Omental fat pad (tissue), 4 donors: ENCODE results near the gene CRKL. TPM values are rescaled to one million over a fixed set of nuclear protein-coding genes. Genes with fewer than 3 reads are reported as not detected.
"Not testable (repeated sequence)": the region's sequence is repeated elsewhere in the genome, so short reads cannot be mapped to it uniquely, and the experiment has no call there.

ENCODE experiments used
- ATAC-seq: fragments of 150-250 bp; one replicate; pipeline ENCODE4 v1.9.1; 2016; ENCODE audit warnings: mild to moderate bottlenecking, moderate library complexity; ENCODE audit not compliant: low FRiP score
- DNase-seq: peaks from one replicate; pipeline ENCODE4 v3.0.0-alpha.2; 2019; ENCODE audit warnings: low spot score
- CTCF ChIP-seq, 3 donors: fragments of 450-650 bp; IDR thresholded peaks; one replicate each; pipeline ENCODE4 v1.5.1; 2016 to 2017; ENCODE audit warnings: antibody characterized with exemption in 3 of 3, mild to moderate bottlenecking in 3 of 3, moderate library complexity in 2 of 3
- total RNA-seq, 4 donors: library from RNA; depleted of rRNA; stranded (reverse); fragments of >200 nt; gene quantifications; one replicate each; pipeline ENCODE4 v1.1.0, GENCODE V29; 2016

Gene CRKL
- total RNA-seq, 4 donors from 2014 or later, result 37.9 to 51.6 (median 45.4) TPM

GRCh38 chr22:20927940-20928572, 10.8 kb downstream of the CRKL start:
- DNase-seq, result no peak
- no peak for ATAC-seq
- no peak for TF ChIP-seq CTCF (IDR thresholded peaks at IDR 0.05)

- ATAC-seq (no peak), DNase-seq (no peak)
- TF ChIP-seq CTCF (IDR thresholded peaks at IDR 0.05), result no peak
Measured at GRCh38 chr22:20928573-20928967, 11.4 kb downstream of the CRKL start.

GRCh38 chr22:20930004-20930403, 12.8 kb downstream of the CRKL start:
- no peak for TF ChIP-seq CTCF (IDR thresholded peaks at IDR 0.05)
- ATAC-seq (no peak), DNase-seq (no peak)

- DNase-seq, ATAC-seq: not testable (repeated sequence)
Measured at GRCh38 chr22:20930435-20930834, 13.2 kb downstream of the CRKL start.

GRCh38 chr22:20931126-20931654, 14.0 kb downstream of the CRKL start:
- DNase-seq (no peak), ATAC-seq (no peak)
- no peak for TF ChIP-seq CTCF (IDR thresholded peaks at IDR 0.05)

GRCh38 chr22:20933910-20934309, 16.7 kb downstream of the CRKL start:
- no peak for TF ChIP-seq CTCF (IDR thresholded peaks at IDR 0.05)
- ATAC-seq (no peak), DNase-seq (no peak)

GRCh38 chr22:20935049-20935448, 17.8 kb downstream of the CRKL start:
- not testable (repeated sequence) for ATAC-seq, DNase-seq

GRCh38 chr22:20935780-20936539, 18.8 kb downstream of the CRKL start:
- not testable (repeated sequence) for ATAC-seq, DNase-seq
